Activated effector memory CD4-positive, alpha-beta T cell treated with Interleukin-2 at 50 U/mL for 16 hours (primary cell): Measurements from ENCODE around the gene MEA1.

ENCODE experiments used
- DNase-seq: peaks from one replicate; pipeline ENCODE4 v3.0.0-alpha.2; 2020

MEA1 gene

DNA sequence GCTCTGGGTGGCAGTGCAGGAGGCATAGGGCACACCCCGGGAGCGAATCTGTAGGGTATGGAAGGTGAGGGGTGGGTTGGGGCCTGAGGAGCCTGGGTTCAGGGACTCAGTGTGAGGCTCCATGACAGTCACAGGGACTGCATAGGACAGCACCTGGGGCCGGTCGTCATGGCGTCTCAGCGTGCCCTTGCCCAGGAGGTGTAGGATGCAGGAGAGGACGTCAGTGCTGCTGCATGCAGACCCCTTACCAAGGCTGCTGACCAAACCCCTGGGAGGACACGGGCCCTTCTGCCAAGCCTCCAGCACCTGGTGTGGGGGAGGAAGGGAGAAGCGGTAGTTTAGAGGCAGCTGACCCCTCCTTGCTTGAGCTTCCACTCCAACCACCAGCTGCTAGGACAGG lies 24.0 kb upstream of the MEA1 start:
- DNase-seq = no peak

DNA sequence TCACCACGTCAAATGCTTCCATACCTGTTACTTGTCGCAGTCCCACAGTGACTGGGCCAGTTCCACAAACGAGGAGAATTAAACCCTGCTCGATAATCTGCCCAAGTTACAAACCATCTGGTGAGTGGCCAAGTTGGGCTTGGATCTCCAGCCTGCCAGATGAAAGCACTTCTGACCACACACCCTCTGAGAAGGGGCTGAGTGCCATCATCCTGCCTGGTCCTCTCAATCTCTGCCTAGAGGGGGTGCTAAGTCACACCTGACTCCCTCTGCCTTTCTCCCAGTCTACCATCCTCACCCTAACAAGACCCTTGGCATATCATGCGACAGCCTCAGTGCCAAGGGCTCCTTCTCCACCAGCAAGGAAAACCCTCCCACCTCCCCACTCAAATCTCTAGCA lies 23.5 kb upstream of the MEA1 start:
- DNase-seq = no peak

DNA sequence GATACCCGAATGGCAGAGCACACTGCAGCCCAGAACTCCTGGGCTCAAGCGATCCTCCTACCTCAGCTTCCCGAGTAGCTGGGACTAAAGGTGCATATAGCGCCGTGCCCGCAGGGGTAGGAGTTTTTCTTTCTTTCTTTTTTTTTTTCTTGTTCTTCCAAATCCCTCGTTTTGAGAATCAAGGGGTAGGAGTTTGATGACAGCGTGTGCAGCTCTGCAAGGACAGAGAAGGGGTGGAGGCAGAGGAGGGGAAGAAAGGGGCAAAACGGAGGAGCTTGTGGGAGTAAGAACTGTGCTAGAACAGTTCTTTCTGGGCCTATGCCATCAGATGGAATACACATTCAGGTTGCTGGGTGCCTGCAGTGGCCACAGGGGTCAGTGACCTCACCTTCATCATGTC lies 23.0 kb upstream of the MEA1 start:
- no peak for DNase-seq

DNA sequence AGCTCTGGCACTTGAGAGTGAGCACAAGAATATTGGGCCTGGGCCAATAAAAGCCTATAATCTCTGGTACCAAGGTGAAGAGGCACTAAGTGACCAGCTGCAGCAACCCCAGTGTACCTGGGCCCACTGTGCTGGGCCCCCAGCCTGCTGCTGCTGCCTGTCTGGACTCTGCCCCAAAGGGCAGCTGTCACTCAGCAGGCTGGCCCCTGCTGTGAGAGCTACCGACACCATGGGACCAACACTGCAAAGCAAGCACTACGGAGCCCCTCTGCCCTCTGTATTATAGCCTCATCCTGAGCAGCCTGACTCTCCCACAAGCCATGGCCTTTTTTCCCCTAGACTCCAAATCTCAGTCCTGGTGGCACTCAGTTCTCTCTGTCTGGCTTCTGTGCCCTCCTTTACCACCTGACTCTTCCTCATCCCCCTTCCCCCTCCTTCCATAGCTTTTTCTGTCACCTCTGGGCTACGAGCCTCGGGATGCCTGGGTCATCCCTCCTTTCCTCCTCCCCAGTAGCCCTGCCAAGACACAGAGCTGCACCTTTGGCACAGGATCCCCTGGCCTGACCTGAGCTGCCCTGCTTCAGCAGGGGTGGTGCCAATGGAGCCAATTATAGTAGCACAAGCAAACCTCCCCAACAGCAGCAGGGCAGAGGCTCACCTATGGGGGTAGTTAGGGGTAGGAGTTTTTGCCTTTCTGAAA lies 21.9 kb upstream of the MEA1 start:
- DNase-seq = no peak

DNA sequence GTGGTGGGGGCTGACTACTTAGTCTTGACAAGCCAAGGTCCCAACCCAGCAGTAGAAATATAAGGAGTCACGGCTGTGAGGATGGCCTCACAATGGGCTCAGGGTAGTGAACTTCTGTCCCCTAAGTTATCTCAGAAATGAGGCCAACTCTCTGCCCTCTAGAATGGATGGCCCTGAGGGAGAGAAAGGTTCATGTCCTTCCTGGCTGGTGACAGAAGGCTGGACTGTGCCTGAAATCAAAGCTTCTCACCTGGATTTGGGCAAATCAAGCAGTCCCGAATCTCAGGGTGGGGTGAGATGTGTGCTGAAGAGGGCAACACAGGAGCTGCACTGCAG lies 20.4 kb upstream of the MEA1 start:
- DNase-seq = no peak

DNA sequence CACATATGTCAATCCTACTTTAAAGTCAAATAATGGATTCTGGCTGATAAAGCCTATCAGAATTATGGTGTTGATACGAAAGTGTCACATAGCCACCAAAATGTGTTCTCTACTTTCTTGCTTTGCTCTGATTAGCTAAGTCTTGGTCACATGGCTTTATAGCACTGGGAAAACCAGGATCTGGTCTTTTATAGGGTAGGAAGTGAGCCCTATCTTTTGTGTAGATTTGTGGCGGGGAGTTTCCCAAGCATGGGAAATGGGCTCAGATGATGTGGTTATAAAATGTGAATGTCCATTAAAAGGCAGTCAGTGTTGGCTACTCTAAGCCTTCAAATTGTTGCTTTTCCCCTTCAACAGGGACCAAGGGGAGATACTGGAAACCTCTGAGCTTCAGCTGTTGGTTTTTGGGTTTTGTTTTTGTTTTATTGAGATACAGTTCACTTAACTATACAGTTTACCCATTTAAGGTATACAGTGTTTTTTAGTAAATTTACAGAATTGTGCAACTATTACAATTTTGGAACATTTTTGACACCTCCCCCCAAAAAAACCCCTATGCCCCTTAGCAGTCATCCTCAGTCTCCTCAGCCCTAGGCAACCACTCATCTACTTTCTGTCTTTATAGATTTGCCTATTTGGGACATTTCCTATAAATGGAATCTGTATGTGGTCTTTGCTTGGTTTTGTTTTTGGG lies 19.9 kb upstream of the MEA1 start:
- DNase-seq = no peak

DNA sequence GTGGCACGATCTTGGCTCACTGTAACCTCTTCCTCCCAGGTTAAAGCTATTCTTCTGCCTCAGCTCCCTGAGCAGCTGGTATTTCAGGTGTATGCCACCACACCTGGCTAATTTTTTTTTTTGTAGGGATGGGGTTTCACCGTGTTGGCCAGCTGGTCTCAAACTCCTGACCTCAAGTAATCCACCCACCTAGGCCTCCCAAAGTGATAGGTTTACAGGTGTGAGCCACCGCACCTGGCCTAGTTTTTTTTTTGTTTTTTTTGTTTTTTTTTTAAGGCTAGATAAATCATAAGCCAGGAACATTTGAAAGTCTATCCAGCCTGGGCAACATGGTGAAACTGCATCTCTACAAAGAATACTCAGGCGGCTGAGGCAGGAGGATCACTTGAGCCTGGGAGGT lies 18.6 kb upstream of the MEA1 start:
- no peak for DNase-seq

DNA sequence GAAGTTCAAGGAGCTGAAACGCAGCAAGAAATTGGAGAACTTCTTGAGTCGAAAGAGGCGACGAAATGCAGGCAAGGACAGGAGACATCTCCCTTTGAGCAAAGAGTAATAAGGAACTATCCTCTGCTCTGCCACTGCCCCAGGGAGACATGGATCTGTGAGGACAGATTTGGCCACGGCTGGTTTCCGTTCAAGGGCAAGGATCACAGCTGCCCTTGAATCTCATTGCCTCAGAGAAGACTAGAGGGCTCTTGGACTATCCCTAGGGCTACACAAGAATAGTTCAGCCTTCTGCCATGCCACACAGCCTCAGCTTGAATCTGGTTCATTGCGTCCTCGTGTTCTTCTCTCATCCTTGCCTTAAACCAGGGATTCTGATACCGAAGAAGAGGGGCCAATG lies 15.4 kb upstream of the MEA1 start:
- no peak for DNase-seq

DNA sequence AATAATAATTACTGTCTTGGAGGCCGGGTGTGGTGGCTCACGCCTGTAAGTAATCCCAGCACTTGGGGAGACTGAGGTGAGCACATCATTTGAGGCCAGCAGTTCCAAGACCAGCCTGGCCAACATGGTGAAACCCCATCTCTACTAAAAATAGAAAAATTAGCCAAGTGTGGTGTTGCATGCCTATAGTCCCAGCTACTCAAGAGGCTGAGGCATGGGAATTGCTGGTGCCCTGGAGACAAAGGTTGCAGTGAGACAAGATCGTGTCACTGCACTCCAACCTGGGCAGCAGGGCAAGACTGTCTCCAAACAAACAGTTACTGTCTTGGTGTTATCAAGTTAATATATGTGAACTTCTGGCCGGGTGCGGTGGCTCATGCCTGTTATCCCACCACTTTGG lies 12.6 kb upstream of the MEA1 start:
- no peak for DNase-seq

DNA sequence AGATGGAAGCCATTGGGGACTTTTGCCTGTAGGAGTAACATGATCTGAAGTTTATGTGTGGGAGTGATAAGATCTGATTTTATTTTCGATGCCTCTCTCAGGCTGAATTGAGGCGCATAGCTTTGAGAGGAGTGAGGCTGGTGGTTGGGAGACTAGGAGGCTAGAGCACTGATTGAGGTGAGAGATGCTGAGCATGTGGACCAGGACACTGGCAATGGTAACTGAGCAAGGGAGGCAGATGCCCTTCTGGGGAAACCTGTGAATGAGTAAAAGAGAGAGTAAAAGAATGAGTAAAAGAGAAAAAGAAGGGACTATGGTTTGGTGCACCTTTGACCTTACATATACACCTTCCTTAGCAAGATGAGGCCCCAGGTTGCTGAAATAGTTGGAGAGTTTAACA lies 10.7 kb upstream of the MEA1 start:
- DNase-seq = no peak

DNA sequence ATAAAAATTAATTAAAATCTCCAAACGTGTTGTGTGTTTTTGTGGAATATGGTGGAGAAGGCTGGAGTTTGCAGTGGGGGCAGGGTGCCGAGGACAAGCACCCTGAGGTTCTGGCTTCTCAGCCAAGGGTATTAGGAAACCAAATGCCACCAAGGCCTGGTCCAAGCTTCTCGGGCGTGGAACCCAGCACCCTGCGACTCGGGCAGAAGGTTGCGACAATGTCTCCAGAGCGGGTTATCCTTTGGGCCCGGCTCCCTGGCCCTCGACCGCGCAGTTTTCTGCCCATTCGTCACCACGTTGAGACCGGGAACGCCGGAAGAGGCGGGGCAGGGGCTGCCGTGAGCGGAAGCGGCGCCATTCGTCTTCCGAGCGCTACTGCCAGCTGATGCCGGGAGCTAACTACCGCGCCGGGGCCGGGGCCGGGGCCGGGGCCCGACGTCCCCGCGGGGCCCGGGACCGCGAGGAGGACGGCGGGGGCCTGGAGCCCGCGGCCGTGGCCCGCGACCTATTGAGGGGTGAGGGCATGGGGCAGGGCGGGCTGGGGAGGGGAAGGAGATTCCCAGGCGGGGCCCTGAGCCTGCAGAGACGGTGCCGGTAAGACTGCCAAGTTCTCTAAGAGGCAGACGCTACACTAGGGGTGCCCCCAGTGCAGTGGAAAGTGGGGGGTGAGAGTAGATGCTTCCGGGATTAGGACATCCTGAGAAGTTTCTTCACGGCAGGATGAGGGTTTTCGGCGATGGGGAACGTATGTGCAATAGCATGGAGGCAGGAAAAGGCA lies 7.7 kb upstream of the MEA1 start, which contains the start of gene RRP36:
Gene RRP36 (plus strand): TSS at position 354 of the 778 bp plus-strand sequence. CDS start 32 bp downstream, at position 386.
- DNase-seq = peak; percentile 57

DNA sequence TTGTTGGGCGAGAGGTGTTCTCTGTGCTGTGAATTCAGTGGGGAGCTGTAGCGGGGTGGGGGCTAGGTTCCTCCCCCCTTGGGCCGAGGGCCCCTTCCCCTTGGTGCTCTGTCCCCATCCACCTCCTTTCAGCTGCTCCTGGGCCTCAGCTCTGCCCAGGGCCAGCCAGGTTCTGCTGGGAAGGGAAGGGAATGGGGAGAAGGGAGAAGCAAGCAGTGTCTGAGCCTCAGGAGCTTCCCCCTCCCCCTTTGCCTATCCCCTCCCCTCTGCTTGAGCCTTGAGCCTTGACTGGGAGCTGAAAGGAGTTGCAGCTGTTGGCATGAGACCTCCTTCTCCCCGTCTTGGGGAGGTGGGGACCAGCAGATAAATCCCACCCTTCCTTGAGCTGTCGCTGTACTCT lies 7.1 kb upstream of the MEA1 start:
- no peak for DNase-seq

DNA sequence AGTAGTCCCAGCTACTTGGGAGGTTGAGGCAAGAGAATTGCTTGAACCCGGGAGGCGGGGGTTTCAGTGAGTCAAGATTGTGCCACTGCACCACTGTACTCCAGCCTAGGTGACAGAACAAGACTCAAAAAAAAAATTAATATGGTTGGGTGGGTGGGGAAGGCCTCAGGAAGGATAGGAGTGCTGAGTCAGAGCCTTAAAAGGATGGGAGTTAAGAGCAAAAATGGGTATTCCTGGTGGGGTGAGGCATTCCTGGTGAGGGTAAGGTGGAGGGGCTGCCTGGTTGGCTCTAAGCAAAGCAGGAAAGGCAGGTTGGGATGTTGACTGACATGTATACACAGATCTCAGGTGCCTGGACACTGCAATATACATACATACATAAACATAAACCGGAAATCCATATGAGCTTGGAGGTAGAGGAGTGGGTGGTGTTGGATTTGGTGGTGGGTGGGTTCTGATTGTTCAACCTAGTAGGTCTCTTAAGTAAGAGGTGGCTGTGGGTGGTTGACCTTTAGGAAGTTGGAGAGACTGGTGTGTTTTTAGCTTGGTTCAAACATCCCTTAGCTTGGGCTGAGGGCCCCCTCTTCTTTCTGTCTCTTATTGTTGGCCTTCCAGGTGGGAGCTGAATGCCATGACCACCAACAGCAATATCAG lies 6.4 kb upstream of the MEA1 start:
- DNase-seq = no peak

DNA sequence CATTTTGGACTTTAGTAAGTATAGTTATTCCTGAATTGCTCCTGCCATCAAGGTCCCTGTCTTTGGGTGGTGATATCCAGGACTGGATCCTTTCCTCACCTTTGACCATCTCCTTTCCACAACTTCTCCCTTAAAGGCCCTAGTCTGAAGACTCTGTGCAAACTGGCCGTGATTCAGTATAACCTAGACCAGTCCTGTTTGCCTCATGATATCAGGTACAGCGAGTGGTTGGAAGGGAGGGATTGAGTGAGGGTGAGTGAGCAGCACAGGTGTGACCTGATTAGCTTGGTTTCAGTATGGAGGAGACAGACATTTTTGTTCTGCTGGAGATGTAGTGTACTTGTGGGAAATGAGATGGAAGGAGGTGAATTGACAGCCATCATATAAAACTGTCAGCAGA lies 5.4 kb upstream of the MEA1 start:
- no peak for DNase-seq

DNA sequence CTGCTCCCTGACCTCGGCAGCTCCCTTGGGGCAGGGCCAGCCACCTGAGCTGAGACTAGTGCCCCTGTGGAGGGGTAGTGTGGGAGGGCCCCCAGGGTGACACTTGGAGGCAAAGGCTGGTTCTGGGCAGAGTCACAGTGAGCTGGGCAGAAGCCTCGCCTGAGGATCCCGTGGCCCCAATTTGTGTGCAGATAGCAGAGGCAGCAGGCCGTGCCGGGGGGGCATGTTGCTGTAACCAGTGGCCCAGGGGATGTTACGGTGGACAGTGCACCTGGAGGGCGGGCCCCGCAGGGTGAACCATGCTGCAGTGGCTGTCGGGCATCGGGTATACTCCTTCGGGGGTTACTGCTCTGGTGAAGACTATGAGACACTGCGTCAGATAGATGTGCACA lies 3.2 kb upstream of the MEA1 start:
- DNase-seq = no peak

DNA sequence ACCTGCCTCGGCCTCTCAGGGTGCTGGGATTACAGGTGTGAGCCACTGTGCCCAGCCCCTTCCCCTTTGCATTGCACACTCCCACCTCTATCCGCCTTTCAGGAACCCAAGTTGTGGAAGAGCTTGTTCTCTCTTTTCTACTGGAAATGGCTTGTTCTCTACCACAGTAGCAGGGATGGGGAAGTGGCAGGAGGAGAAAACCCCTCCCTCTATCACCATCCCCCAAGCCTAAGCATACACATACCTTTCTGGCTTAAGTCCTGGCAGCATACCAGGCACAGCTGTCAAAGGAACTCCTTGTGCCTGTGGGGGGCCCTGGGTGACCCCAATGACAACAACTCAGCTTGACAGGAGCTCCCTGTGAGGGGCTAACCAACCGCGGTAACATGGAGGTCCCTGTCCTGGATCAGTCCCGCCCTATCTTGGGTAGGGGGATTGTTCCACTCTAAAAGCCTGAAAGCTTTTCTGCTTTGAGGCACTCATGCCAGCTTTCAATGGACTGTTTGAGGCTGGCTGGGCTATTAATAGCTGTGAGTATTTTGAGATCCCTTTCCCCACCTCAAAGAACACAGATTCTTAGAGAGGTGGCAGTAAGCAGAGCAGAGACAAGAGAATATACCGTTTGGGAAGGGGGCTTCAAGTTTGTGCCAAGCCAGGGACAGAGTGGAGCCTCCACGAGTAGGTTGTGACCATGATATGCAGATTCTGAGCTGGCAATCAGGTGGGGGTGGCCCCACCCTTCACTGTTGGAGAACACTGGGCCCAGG lies 2.6 kb upstream of the MEA1 start:
- no peak for DNase-seq

DNA sequence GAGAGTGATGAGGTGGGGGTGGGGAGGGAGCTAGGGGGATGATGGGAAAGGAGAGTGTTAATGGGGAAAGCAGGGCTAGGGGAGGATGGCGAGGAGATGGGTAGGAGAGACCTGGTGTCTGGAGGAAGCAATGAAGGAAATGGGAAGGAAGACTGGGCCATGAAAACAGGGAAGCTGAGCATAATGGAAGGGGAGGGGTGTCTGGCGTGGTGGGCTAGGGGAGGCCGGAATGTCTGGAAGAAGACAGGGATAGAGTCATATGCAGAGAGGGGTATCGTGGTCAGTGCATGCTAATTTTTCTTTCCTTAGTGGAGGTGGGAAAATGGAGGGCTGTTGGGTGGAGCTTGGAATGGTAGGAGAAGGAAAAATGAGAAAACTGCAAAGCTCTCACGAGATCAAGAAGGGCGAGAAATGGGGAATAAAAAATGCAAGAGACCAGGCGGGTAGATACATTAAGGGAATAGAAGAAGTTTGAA lies 726 bp upstream of the MEA1 start:
- no peak for DNase-seq

DNA sequence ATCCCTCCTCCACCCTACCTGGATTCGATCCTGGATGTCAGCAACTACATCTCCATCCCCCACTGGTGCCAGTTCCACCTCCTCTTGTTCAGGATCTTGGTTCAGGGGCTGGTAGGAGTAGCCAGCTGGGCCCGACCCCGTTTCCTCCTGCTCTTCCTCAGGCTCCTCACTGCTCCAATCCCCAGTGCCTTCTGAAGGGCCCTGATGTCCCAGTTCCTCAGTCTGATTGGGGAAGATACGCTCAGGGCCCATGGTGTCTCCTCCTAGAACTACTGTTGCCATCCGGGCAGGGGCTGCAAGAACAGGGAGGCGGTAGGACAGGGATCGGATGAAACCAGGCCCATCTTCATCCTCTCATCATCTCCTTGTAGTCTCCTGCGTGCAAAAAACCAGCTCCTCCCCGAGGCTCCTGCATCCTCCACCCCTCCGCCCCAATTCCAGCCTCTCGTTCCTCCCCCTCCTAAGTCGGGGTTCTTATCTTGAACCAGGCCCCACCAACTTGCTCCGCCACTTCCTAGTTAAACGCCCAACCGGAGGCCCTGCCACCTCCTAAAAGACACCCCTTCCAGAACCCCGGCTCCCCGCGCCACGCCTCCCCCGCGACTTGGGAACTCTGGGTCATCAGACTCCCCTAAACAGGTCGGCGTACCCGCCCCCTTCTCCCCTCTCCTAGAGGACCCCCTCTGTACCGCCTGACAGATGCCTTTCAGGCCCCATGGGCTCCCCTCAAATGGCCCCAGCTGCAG lies 476 bp downstream of the MEA1 start:
- no peak for DNase-seq

DNA sequence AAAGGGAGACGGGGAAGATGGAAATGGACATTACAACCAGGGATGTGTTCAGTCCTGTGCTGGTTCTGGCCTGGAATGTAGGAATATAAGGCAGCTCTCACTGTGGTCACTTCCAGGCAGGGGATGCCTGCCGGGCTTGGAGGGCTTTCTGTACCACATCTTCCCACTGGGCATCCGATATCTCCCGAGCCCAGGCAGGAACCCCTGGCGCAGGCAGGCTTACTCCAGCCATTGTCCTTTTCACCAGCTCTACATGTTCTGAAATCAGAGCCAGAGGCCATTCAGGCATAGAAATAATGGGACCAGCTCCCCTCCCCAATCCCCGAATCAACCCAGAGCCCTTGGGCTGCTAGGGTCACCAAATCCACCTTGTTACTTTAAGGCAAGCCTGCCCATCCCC lies 1.4 kb downstream of the MEA1 start:
- no peak for DNase-seq

DNA sequence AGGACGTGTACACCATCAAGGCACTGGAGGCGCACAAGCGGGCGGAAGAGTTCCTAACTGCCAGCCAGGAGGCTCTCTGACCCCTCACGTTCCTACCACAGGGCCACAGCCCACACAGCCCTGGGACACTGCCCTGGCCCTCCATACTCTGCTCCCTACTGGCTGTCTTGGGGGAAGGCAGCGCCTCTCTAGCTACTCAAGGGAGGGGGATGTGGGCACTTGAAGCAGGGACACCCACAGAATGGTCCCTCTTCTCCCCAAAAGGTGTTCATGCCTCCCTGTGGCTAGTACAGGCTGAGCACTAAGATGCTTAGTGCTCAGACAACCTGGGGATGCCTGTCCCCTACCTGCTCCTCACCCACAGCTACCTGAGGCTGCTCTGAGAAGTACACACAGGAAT lies 2.5 kb downstream of the MEA1 start:
- no peak for DNase-seq

DNA sequence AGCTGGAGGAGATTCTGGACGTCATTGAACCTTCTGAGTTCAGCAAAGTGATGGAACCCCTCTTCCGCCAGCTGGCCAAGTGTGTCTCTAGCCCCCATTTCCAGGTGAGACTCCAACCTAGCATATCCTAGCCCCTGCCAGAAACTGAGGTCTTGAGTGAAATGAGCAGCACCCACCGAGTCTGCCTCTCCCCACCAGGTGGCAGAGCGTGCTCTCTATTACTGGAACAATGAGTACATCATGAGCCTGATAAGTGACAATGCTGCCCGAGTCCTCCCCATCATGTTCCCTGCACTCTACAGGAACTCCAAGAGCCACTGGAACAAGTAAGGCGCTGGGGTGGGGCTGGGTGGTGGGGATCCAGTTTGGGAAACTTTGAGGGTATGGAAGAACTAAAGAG lies 4.6 kb downstream of the MEA1 start:
- DNase-seq = no peak

DNA sequence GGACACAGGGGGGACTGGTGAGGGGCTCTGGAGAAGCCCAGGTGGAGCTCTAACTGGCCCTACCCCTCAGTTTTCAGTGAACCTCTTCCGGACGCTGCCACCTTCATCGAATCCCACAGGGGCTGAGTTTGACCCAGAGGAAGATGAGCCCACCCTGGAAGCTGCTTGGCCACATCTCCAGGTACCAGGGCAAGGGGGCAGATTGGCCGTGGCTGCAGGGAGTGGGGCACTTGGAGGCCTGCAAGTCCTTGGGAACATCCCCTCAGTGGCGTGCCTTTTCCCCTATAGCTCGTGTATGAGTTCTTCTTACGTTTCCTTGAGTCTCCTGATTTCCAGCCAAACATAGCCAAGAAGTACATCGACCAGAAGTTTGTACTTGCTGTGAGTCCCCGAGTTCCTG lies 6.6 kb downstream of the MEA1 start:
- no peak for DNase-seq
